Measurements from ENCODE around the gene NBL1.

Gene NBL1, protein sequence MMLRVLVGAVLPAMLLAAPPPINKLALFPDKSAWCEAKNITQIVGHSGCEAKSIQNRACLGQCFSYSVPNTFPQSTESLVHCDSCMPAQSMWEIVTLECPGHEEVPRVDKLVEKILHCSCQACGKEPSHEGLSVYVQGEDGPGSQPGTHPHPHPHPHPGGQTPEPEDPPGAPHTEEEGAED

DNA sequence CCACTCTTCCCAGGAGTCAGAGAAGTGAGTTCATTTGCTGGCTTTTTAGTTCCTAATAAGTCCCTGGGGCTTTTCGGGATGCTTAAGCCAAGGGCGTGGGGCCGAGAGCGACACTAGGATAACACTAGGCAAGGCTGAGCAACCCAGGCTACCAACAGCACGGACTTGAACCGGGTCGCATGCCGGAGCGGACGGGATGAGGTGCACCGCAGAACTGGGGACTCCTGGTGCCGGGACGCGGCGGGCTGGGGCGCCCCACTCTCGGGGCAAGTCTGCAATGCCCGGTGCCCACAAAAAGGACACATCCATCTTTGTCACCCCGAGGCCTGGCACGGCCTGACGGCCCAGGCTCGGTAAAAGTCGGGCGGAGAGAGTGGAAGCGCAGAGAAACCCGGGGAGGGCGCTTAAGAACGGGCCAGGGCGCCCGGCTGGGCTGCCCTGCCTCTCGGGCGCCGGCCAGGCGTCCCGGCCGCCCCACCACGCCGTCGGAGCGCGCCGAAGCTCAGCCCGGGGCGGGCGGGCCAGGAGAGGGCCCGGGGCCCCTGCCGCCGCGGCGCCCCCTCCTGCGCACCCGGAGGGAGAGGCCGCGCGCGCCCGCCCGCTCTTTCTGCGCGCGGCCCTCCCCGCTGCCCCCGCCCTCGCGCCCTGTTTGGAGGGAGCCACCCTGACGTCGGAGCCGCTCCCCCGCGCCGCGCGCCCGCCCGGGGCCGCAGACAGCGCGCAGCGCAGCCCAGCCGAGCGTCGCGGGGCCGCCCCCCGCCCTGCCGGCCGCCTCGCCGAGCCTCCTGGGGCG lies at the start of gene NBL1:
Gene NBL1 (plus strand): TSS at position 710 of the 793 bp plus-strand sequence. CDS start 10,720 bp downstream, outside the sequence.
- no peak for DNase-seq

DNA sequence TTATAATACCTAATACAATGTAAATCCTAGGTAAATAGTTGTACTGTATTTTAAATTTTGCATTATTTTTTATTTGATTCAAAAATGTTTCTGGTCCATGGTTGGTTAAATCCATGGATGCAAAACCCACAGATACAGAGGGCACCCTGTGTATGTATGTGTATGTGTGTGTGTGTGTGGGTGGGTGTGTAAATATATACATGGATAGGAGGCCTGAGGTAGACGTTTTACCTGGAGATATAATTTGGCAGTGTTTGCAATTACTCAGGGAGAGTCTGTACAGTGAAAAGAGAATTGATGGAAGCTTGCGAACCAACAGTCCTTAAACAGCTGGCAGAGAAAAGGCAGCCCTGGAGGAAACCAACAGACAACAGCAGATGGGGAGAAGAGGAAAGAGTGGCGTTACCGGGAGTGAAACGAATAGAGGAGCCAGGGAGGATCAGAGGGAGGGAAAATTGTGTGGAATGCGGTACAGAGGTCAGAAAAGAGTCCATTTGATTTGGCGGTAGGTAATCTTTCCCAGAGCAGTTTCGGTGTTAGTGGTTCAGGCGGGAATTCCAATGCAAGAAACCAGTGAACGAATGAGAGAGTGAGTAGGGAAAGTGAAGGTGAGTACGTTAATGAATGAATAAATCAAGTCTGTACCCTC lies 47.9 kb upstream of the NBL1 start:
- no peak for DNase-seq

DNA sequence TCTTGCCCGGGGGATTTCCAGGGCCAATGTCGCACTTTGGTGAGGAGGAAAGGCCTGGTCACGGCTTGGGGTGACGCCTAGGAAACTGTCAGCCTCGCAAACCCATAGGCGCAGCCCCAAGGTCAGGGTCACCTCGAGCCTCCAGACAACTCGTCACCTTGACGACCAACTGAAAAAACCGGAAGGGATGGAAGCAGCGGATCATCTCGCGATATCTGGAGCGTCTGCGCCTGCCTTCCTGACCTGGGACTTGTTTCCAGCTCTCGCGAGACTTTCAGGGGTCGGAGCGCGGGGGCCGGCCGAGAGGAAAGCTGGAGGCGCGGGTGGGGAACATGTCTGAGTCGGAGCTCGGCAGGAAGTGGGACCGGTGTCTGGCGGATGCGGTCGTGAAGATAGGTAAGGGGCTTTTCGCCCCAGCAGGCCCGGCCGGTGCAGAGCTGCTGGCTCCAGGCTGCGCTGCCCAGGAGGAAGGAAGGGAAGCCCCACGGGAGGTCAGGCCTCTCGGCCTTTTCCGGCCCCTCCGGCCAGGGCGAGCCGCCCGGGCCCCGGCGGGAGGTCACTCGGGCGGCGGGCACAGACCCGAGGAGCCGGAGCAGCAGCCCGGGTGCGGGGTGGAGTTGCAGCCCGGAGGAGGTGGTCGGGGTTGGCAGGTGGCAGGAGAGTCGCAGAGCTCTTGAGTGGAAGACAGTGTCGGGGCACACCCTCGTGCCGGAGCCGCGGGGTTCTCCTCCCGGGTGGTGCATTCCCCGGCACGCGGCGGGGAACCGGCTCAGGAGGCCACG lies 47.2 kb upstream of the NBL1 start:
- DNase-seq = peak; percentile 92

DNA sequence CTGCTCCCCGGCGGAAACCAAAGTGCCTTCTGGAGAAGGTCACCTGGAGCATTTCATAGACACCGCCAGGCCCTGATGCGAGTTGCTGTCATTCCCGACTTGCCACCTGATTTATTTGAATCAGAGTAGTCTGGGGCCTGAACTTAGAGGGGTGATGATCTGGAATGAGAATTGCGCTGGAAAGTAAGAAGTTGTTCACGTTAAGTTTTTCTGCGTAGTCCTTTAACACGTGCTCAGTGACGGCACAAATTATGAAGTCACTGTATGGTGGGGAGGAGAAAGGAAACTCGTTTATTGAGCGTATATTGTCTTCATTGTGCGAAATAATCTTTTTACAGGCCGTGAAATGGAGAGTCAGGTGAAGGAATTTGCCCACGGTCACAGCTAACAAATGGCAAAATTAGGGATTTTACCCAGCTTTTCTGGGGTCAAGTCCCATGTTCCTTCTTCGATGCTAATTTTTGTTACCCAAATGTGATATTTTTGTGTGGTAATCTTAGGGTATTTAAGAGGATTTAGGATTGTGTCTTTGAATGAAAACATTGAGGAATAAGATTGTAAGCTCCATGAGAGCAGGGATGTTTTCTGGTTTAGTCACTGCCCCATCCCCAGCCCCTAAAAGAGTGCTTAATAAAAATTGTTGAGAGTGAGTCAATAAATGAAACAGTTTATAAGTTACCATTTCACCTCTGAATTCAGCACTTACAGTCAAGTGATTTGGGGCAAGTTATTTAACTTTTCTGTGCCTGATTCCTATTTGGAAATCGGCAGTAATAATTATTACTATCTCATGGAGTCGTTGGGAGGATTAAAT lies 46.4 kb upstream of the NBL1 start:
- no peak for DNase-seq

DNA sequence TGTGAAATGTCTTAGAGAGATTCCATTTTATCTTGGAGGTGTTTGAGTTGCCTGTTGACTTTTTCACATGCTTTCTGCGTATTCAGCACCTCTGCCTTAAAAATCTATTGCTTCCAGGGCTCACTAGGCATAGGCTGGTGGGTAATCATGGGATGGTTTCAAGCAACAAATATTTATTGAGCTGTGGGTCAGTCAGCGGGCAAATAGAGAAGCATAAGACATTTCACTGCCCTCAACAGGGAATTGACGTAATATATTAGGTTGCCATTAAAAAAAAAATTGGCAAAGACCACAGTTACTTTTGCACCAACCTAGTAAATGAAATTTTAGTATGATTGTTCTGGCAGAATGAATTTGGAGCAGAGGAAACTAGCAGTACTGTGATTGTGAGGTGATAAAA lies 44.3 kb upstream of the NBL1 start:
- DNase-seq = no peak

DNA sequence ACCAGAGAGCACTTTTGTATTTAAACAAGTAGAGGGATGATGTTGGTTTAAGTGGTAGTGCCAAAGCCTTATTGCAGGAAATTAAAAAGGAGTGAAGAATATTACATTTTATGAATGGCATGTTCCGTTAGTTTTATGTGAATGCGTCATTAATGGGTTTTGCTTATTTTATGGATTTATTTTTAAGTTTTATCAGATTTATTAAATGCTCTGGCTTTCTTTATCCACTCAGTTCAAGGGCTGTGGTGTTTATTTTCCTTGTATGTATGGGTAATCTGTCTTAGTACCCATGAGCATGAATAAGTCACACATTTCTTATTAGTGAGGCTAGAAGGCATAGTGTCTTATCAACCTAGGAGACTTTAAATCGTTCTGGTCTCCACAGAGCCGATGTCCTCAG lies 41.6 kb upstream of the NBL1 start:
- no peak for DNase-seq

DNA sequence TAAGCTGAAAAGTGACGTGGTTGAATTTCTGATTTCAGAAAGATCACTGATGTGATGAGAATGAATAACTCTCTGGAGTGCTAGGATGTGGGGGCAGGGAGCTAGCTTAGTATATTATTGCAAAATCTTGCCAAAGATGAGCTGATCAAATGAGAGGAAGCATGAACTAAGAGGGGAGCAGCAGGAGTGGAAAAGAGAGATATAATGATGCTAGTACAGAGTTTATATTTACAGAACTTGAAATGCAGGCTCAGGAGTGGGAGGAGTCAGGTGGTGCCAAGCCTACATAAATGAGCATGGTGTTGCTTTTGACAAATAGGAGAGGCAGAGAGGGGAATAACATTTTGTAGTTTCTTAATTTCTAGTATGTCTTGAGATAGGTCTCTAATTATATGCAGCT lies 38.1 kb upstream of the NBL1 start:
- DNase-seq = no peak

DNA sequence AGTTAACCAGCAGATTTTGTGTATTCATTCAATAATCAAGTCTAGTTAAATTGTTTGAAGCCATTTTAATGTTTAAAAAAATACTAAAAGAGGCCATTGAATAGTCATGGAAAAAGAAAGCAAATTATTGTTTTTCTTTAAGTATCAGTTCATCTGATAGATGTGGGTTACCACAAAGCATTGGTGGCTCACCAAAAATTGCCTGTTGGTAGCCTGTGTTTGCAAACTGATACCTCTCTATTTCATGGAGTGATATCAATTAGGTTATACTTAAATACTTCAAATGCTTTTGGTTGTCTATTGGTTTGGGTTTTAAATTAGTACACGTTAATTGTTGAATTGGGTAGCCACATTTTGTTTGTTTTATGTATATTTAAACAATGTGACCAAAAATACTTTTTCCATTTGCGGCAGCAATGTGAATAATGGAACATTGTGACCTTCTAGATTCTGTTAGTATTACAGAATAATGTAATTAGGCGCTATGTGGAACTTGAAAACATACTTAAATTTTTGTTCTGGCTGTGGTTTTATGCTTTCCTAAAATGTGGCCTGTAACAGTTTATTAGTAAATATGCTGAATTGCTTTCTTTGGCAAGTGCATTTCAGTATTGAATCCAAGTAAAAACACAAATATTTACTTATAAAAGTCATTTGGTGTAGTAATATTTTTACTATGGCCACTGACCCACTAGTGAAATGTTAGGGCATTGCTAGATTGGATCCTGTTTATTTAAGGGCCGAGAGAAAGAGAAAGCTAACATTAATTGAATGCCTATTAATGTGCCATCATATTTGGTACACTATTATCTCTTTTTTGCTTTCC lies 37.1 kb upstream of the NBL1 start:
- DNase-seq = no peak

DNA sequence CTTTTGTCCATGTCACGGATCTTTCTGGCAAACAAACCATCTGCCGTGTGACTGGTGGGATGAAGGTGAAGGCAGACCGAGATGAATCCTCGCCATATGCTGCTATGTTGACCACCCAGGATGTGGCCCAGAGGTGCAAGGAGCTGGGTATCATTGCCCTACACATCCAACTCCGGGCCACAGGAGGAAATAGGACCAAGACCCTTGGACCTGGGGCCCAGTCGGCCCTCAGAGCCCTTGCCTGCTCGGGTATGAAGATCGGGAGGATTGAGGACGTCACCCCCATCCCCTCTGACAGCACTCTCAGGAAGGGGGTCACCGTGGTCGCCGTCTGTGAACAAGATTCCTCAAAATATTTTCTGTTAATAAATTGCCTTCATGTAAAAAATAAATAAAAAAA lies 35.9 kb upstream of the NBL1 start:
- no peak for DNase-seq

DNA sequence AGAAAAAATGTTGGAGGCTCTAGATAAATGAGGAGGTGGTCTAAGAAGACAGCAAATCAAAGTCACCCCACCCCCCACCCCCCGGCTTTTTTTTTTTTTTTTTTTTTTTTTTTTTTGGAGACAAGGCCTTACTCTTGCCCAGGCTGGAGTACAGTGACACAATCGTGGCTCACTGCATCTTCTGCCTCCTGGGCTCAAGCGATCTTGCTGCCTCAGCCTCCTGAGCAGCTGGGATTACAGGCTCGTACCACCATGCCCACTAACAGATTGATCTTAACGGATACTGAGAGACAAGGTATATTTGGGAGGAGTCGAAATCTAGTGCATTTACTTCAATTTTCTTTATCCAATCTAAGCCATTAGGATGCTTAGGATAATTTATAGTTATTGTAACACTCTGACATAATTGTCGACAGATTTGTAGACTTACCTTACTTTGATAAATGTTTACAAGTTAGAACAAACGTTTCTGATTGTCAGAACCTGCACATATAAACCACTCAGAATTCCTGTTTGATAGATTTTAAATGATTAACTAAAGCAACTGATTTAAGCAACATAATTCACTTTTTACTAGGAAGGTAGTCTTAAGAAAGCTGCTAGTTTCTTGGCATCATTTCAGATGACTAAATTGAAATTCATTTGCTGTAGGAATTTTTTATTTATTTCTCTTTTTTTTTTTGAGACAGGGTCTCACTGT lies 33.7 kb upstream of the NBL1 start:
- no peak for DNase-seq

DNA sequence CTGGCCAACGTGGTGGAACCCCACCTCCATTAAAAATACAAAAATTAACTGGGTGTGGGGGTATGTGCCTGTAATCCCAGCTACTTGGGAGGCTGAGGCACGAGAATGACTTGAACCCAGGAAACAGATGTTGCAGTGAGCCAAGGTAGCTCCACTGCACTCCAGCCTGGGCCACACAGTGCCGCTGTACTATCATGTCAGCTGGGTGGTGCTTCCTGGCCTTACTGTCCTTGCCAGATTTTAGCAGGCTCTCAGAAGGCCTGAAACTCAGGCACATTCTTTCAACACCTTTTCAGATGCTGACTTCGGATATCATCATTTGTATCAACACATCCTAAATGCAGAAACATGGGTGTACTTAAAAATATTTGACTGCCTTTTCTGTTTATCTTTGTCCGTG lies 31.6 kb upstream of the NBL1 start:
- DNase-seq = no peak

DNA sequence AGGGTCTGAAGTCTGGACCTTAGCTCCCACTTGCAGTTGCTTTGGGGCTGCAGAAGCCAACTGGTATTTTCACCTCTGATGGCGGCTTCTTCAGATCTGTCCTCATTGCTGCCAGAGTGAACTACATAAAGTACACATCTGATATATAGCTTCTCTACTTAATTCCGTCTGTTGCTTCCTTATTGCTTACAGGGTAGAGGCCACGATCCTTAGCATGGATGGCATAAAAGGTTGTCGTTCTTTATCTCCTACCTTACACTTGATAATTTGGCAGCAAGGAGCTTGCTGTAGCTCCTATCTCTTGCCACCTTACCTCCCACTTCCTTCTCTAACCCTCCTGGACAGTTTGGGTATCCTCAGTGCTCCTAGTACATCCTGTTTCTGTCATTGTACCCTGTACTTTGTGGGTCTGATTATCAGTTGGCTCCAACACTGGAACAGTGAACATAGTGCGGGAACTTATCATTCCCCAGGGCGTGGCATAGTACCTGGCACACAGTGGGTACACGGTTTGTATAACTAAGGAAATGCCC lies 30.9 kb upstream of the NBL1 start:
- DNase-seq = no peak

DNA sequence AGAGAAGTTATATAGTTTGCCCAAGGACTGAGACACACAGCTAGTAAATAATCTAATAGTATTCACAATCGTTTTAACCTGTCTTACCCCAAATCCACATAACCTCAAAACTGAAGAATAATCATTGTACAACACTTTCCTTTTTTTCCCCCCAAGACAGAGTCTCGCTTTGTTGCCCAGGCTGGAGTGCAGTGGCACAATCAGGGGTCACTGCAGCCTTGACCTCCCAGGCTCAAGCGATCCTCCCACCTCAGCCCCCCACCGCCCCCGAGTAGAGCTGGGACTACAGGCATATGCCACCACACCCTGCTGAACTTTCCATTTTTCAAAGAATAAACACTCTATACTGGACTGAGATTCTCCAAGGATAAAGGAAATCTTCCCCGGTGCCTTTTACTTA lies 28.7 kb upstream of the NBL1 start:
- no peak for DNase-seq

DNA sequence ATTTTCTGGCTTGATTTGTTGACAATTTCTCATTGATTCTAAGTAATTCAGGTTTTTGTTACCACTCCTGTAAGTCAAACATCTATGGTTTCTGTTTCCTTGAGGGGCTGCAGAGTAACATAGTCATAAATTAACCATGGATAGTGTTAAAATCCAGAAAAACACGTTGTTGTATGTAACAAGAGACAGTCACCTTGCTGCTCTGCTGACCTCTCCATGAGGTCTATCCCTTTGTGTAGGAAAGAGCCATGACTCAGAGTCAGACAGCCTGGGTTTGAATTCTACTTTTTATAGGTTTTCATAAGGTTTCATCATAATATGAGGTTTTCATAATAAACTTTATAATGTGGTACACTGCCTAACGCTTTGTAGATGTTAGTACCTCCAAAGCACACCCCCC lies 27.6 kb upstream of the NBL1 start:
- no peak for DNase-seq

DNA sequence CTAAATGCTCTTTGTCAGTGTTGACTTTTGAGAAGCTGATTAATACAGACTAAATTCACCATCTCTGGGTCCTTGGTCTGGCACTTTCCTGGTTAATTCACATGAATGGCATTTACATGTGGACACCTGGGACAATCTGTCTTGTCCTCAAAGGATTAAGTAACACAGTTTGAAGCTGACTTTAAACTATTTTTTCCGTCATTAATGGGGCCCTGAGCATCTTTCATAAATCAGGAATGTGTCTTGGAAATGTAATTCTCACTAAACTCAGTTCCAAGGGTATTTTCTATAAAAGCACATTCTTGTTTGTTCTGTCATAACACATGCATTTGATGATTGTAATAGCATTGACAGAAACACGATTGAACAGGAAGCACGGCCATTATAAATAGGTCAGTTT lies 26.7 kb upstream of the NBL1 start:
- DNase-seq = no peak

DNA sequence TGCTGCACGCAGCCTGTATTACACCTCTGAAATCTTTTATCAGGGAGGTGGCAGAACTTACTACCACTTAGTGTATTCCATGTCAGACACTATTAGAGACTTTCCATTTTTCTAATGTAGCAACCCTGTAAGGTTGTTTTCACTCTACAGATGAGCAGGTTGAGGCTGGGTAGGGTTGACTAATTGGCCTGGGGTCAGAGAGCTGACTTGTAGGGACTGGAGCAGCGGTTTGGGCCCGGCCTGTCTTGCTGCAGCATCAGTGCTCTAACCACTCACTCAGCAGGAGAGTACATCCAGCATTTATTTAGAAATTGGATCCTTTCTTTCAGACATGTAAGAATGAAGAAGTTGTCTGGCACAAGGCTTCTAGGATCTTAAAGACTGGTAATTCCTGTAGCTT lies 25.7 kb upstream of the NBL1 start:
- no peak for DNase-seq

DNA sequence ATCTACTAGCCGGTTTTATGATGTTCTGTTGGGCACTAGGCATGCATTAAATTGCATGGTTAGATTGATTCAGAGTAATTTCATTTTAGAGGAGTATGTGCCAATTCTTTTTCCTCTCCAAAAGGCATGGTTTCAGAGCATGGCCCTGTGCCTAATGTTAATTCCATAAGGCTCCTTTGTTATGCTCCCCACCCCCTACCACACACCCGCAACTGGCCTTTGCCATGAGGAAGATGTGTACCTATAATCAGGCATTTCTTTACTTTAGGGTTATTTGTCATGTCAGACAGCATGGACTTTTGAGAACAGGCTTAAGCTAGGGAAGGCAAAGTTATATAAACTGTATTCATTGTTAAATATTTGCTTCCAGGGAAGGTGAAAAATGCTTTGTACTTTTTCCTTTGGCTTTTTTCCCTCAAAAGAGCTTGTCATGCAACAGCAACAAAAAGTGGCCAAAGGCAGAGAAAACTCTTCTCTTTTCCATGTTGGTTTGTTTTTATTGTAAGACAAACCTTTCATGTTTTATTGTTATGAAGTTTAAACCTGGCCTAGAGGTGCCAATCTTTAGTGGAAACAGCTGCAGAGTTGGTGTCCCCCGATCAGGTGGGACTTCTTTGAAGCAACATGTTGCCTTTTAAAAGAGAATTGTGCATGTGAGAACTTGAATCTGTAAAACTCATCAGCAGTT lies 24.3 kb upstream of the NBL1 start:
- DNase-seq = no peak

DNA sequence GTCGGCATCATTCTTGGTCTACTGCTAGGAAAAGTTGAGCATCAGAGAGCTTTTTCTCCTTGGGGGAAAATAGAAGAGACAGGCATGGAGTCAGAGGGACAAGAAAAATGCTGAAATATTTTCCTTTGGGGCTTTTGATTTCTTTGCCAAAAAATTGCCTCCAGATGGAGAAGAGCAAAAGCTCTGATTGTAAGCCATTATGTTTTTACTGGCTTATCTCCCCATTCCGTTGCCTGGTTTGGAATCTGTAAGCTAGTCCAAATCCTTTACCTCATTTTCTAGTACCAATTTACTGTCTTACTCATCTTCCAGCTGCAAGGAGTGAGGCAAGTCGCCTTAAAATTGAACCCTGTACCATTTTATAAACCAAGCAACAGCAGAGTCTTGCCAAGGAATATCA lies 23.3 kb upstream of the NBL1 start:
- DNase-seq = no peak

DNA sequence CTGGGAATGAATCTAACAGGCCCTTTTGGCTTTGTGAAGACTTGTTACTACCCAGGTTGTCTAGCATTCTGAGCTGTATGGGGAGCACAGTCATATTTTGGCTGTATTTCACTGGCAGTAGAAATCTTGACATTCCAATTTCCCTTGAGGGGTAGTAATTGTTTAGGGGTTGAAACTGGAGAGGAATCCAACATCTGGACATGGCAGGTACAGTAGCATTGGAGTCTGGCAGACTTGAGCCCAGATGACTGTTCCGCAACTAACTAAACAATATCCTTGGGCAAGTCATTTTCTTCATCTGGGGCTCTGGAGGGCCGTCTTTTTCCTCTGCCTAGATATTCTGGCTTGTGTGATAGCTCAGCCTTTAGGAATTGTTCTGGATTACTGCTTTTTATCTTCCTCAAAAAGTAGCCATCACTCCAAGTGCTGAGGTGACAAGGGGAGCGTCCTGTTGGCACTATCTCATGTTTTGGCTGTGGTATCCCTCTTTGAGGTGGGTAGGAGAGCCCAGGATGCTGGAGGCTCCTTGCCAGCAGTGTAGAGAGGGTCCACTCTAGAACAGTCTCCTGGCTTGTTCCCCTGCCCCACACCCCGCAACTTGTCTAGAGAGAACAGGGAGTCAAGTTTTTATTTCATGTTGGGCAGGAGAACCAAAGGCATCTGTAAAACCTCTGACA lies 22.7 kb upstream of the NBL1 start:
- DNase-seq = no peak

DNA sequence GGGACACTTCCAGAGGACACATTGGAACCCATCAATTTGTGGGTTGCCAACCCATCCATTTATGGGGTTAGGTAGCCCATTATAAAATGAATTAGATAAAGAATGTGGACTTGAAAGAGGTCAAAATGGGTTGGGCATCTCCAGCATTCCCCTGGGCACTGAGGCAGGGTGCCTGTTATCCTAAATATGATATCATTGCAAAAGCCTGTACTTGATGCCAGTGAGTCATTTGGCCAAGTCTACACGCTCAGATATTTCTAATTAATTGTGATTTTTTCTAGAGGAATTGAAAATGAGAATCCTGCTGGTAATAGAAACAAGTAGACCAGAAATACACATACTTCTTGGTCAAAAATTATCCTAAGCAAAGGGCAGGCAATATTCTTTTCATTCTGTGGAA lies 21.9 kb upstream of the NBL1 start:
- no peak for DNase-seq
